ENCODE results near the gene USP28.

USP28 gene

DNA sequence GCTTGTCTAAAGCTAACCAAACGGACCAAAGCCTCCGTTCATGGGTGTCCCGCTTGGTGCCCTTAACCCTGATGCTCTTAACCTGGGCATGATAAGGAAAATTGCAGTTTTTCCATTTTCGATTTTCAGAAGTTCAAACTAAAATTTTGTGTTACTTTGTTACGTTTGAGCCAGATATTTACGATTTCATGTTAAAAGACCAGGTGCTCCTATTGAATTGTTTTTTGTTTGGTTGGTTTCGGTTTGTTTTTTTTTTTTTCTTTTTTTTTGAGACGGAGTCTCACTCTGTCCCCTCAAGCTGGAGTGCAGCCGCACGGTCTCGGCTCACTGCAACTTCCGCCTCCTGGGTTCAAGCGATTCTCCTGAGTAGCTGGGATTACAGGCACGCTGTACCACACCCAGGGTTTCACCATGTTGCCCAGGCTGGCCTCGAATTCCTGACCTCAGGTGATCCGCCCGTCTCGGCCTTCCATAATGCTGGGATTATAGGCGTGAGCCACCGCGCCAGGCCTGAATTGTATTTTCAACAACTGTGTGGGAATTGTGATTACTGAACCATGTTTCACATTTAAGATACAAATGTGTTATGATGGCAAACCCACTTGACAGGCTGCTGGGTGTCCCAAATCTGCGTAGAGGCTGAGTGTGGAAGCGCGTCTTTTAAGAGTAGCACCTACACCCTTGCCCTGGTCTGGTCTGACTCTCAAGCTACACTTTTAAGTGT, 864 bp upstream of the USP28 start:
- DNase-seq = no peak

- no peak for DNase-seq
Observed at GRCh38 chr11:113874581-113875233, 665 bp downstream of the USP28 start.

DNA sequence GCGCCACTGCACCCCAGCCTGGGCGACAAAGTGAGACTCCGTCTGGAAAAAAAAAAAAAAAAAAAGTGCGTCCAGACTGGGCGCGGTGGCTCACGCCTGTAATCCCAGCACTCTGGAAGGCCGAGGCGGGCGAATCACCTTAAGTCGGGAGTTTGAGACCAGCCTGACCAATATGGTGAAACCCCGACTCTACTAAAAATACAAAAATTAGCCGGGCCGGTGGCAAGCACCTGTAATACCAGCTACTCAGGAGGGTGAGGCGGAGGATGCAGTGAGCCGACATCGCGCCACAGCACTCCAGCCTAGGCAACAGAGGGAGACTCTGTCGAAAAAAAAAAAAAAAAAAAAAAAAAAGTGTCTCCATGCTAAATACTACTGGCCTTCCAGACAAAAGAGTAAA, 1.3 kb downstream of the USP28 start:
- no peak for DNase-seq

DNA sequence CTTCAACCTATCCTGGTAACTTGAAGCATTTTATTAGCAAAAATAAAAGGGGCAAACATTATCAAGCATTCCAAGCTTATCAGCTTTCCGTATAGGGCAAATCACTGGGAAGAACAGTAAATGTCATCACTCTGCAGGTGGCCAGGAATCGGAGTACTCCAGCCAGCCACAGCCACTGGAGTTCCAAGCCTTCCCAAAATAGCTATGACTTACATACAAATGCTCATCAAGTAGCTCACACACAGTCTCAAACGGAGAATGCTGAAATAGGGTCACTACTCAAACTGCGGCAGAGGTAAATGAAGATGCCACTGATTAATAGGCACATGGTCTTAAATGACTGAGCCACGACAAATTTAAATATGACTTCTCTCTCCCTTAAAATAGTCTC, 2.1 kb downstream of the USP28 start:
- no peak for DNase-seq

DNA sequence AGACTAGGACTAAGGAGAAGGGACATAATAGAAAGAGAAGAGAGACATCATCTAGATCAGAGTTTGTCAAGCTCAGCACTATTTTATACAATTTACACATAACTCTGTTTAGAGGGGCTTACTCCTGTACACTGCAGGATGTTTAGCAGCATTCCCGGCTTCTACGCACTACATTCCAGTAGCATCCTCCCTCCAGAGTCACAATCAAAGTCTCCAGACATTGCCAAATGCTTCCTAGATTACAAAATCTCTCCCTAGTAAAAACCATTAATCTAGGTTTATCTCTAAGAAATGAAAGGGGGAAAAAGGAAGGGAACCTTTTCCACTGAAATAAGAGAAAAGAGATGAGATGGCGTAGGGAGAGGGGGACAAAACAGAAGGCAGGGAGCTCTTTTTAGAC, 4.0 kb downstream of the USP28 start:
- DNase-seq = no peak

DNA sequence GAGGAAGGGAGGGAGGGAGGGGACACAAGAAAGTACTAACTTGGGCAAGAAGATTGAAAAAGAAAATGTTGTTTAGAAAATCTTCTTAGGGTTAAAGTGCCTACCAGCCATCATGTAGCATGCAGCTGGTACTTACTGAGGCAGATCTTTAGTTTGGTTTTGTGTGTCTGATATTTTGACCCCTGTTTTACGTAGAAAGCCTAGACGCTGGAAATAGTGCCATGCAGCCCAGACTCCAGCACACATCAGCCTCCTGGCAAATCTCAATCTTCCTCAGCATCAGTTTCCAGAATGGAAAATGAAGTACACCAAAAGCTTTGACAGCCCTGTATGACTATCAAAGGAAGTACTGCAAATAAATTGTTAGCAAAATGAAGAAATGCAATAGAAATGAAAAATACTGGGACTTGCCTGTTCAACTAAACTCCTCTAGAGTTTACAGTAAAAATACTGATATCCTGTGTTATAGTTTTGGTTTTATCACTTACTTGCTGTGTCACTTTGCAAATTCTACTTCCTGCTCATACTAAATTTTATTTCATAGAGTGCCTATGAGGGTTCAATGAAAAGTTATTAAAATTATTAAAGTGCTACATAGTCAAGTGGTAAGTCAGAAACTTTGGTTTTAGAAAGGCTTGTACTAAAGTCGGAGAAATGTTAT, 7.4 kb downstream of the USP28 start:
- DNase-seq = no peak

GRCh38 chr11:113865873-113866272, 9.5 kb downstream of the USP28 start:
- DNase-seq = no peak

GRCh38 chr11:113864410-113864809, 11.0 kb downstream of the USP28 start:
- no peak for DNase-seq

- no peak for DNase-seq
Observed at GRCh38 chr11:113862435-113862834, 12.9 kb downstream of the USP28 start.

- no peak for DNase-seq
Observed at GRCh38 chr11:113859665-113860064, 15.7 kb downstream of the USP28 start.

- no peak for DNase-seq
Observed at GRCh38 chr11:113856966-113857759, 18.2 kb downstream of the USP28 start.

- DNase-seq = no peak
Observed at GRCh38 chr11:113855803-113856202, 19.6 kb downstream of the USP28 start.

DNA sequence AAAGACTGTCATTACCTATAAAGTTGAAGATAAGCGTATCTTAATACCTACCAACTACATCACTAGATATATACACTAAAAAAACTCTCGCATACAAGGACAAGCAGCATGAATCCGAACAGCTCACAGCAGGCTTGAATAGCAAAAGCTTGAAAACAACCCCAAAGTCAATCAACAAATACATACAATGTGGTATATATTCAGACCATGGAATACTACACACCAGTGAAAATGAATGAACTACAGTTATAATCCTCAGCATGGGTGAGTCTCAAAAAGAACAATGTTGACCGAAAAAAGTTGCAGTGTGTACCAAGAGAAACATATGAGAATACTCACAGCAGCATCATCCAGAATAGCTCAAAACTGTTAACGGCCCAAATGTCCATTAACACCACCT, 25.2 kb downstream of the USP28 start:
- DNase-seq = no peak

GRCh38 chr11:113849713-113850112, 25.7 kb downstream of the USP28 start:
- no peak for DNase-seq

GRCh38 chr11:113847580-113847979, 27.8 kb downstream of the USP28 start:
- no peak for DNase-seq

DNA sequence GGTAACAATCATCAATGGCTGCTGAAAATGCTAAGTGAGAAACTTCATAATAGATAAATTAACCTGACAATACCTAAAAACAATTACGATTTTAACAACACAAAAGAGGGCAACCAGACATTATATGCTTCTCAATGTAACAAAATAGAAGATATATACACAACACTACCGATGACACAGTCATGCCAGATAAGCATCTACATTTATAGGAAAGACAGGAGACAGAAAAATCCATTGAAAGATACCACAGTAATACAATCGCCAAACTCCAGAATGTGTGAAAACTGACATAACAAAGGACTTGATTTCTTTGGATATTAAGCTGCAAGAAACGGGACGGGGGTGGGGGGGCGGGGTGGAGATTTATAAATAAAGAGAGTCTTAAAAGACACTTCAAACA, 28.3 kb downstream of the USP28 start:
- no peak for DNase-seq

DNA sequence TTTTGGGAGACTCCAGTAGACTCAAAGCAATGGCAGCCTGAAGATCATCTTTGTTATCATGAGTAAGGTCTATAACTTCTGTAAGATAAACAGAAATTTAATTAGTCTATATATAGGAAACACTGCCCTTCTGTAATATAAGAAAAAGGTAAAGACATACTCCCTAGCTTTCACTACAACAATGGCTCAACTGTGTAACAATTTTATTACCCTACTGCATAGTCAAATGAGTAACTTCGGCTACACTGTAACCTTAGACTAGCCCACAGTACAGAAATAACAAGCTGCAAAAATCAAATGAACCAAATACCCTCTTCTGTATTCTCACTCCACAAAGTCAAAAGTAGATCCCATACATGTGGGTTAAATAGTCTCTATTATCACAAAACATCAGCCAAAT, 33.7 kb downstream of the USP28 start:
- no peak for DNase-seq

- no peak for DNase-seq
Observed at GRCh38 chr11:113840932-113841664, 34.3 kb downstream of the USP28 start.

GRCh38 chr11:113839842-113840241, 35.5 kb downstream of the USP28 start:
- DNase-seq = no peak

- no peak for DNase-seq
Observed at GRCh38 chr11:113838005-113838404, 37.4 kb downstream of the USP28 start.

DNA sequence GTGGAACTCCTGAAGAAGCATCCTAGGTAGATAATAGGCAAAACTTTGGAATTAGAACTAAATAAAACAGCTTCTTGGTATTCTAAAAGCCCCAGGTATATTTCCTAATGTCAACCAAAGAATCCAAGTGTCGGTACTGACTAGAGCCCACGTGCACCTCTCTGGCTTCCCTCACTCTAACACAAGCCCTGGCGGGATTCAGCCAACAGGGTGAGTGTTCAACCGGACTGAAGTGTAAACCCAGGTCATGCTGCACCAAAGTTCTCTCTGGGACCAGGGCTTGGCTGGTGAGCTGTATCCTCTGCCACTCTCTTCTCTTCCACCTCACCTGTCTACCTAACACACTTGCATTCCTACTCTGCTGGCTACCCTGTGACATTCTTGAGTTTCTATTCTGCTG, 40.1 kb downstream of the USP28 start:
- no peak for DNase-seq

DNA sequence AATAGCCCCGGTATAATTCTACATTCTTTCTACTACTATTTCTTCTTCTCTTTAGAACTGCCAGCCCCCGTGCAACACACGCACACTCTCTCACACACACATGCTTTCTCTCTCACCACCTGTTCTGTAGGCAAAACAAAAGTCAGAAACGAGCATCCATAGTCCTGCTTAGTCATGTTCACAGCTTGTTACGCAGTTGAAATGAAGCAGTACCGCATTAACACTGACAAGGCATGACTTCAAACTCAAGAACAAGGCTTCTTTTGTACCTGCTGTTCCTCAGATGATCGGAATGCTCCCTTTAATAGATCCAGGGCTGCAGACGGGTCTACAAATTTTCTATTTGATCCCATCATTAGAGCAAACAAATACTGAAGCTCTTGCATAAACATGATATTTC, 42.2 kb downstream of the USP28 start:
- DNase-seq = no peak

DNA sequence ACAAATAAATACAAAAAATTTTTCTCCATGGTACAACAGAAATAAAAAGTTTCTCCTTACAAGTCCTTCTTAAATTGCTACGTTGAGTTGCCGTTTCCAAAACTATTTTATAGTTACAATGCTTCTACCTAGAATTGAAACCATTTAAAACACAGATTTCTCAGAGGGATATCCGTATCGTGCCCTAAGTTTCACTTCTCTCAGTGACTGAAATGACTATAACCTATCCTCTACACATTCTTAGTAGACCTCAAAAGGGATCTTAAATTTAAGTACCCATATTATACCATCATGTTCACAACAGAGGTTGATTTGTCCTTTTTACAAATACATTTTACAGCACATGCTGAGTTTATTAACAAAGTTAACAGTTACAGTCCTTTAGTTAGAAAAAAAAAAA, 44.1 kb downstream of the USP28 start:
- no peak for DNase-seq

All from effector CD8-positive, alpha-beta T cell (primary cell).